NCI-H2171 treated with DMSO at 0.1 percent for 48 hours (cell line): Measurements from ENCODE around the gene NEU4.

ENCODE experiments used
- DNase-seq: peaks from one replicate; lab custom pipeline; 2025; lab: John Stamatoyannopoulos, UW

NEU4 gene

DNA sequence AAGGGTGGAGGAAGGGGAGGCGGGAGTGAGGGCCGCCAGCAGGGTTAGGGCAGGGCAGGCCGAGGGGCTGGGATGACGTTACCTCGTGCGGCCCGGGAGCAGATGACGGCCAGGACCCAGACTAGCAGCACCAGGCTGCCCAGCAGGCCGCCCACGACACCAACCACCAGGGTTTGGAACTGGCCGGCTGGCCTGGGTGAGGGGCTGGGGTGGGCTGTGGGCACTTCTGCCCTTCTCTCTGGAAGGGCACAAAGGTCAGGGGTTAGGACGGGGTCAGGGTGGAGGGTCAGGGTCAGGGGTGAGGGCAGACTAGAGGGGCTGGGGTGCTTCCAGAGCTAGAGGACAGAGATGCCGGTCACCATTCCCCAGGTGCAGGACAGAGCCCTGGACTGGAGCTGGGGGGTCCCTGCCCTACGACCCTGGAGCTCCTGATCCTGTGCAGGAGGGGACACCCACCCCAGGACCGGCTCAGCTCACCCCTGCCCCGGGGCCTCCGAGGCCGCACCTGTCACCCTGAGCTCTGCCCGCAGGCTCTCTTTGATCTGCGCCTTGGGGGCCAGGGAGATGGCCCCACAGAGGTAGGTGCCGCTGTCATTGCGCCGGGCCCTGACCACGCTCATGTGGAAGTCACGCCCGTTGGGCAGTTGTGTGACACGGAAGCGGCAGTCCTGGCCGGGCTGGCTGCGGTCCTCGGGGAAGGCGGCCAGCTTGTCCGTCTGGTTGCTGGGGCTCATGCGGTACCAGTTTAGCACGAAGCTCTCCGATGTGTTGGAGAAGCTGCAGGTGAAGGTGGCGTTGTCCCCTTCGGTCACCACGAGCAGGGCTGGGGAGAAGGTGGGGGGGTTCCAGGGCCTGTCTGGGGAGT lies 43.4 kb downstream of the NEU4 start:
- DNase-seq = no peak

DNA sequence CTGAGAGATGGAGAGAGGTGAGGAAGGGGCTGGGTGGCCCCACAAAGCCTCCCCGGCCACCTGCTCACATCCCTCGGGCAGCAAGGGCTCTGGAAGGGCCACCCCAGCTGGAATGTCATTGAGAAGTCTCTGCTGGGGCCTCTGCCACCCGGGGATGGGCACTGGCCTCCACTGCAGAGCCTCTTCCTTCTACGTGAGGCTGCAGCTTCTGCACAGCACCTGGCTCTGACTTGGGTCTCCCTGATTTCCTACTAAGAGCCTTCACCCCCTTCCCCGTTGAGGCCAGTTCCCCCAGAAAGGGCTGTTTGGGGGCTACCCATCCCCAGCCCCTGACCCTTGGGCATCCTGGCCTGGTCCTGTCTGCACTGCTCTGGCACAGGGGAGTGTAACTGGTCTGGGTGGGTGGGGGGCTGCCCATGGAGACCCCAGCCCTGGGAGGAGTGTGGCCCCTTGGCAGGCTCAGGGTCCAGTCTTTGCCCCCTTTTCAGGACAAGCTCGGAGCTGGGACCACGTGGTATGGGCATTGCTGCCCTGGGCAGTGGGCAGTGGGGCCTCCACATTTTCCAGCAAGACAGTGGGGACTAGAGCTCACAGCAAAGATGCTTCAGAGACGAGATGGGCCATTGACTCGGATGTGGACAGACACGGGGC lies 44.1 kb downstream of the NEU4 start:
- DNase-seq = no peak

DNA sequence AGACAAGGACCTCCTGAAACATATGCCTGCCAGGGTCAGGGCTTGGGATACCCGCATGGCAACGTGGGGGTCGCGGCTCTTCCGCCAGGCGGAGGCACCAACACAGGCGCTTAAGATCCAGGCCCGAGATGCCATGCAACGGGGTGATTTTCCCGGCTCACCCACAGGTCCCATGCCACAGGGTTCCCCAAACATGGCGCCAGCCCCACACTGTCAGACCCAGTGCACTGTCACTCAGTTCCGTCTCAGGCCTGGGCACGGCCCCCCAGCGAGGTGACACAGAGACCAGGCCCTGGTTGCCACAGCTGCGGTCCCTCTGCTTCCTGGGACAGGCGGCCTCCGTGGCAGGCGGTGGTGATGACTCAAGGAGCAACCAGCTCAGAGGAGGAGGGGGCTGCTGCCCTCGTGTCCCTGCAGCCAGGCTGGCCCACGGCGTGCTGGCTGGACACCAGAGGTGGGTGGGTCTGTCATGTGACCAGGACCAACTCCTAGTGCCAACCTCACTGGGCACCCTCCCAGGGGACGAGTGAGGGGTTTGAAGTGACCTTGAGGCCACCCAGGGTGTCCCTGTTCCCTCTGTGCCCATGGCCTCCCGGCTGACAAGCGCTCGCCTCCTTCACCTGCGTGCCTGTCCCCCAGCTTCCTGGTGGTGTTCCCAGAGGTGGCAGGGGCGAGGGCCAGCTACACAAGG lies 44.8 kb downstream of the NEU4 start:
- no peak for DNase-seq

DNA sequence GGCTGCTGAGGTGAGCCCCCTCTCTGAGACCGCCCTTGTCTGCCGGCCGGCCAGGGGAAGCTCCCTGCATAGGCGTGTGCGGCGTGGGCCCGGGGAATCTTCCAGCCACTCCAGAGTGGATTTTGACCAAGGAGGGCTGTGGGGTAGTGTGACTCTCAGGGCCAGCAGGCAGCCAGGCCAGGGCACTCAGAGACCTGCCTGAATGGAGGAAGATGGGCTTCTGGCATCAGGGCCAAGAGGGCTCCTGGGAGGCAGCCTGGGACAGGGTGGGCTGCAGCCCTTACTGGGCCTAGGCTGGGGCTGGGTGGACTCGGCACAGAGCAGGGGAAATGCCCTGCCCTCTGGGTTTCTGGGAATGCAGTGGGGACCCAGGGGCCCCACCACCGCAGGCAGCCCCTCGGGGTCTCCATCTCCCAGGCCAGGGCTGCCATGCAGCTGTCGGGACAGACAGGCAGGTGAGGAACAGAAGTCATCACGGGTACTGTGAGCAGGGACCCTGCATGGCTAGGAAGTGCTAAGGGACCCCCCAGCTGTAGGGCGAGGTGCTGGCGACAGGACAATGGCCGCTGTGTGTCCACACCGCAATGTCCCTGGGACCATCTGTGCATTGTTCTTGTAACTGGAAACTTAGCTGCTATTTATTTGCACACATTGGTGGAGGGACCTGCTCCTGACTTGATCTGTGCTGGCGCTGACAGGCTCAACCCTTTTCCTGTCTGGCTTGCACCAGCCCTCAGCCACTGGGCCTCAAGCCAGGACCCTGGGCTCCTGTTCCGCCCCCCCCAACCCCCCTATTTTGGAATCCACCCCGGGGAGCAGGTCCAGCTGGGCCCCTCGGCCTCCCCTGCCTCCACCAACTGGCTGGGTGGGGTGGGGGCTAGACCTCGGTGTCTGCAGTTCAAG lies 45.6 kb downstream of the NEU4 start:
- no peak for DNase-seq

- no peak for DNase-seq
Measured at GRCh38 chr2:241855245-241855887, 46.4 kb downstream of the NEU4 start.

- DNase-seq = no peak
Measured at GRCh38 chr2:241855888-241856422, 47.0 kb downstream of the NEU4 start.

GRCh38 chr2:241857041-241857541 lies 48.1 kb downstream of the NEU4 start:
- no peak for DNase-seq

- no peak for DNase-seq
Measured at GRCh38 chr2:241857572-241858121, 48.7 kb downstream of the NEU4 start.

DNA sequence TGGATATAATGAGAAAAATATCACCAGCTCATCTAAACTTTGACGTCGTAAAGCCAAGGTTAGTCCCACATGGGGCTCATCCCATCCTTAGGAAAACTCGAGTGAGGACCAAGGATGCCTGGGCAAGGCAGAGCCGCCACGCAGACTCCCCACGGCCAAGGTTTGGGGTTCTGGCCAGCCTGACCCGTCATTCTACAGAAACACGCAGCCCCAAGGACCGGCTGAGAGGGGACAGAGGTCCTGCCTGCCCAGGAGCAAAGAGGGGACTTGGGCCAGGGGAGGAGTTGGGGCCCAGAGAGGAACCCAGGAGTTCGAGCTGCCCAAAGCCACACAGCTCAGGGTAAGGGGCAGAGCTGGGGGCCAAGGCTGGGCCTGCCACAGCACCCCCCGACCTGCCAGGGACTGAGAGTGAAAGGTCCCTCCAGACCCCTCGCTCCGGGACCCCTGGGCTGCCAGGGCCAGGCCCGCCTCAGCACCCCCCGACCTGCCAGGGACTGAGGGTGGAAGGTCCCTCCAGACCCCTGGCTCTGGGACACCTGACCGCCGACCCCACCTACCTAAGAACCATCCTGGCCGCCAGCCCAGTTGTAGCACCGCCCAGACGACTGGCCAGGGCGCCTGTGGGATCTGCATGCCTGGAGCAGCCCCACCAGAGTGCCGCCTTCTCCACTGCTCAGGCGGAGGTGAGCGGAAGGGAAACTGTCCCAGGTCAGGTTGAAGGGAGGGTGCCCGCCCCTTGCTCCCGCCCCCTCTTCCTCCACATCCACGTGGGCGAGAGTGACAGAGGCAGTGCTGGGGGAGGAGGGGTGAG lies 49.4 kb downstream of the NEU4 start, which contains the start of gene PDCD1:
PDCD1 (minus strand) TSS at position 689 of the 811 bp plus-strand sequence; CDS start at position 633, 56 bp downstream.
- no peak for DNase-seq

DNA sequence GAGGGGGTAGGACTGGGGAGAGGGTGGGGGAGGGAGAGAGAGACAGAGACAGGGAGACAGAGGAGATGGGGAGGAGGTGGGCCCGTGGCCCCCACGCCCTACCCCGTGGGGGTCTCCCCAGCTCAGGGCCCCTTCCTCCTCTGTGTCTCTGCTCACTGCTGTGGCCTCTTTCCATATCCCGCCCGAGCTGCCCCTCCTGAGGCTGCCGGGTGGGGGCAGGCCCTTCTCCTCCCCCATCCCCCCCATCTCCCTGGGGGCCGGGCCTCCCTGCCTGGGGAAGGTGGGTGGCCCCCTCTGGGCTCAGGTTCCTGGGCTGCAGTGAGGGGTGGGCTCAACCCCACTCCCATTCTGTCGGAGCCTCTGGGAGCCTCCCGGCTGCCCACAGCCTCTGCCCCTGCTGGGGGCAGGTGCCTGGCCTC lies 50.0 kb downstream of the NEU4 start:
- DNase-seq = no peak

- DNase-seq = peak; percentile 45
Measured at GRCh38 chr2:241859436-241860183, 50.6 kb downstream of the NEU4 start.

GRCh38 chr2:241860184-241861078 lies 51.4 kb downstream of the NEU4 start:
- peak; percentile 45 for DNase-seq

- DNase-seq = no peak
Measured at GRCh38 chr2:241861264-241861663, 52.3 kb downstream of the NEU4 start.

GRCh38 chr2:241862093-241862492 lies 53.1 kb downstream of the NEU4 start:
- no peak for DNase-seq

GRCh38 chr2:241862775-241863535 lies 54.0 kb downstream of the NEU4 start:
- no peak for DNase-seq

- no peak for DNase-seq
Measured at GRCh38 chr2:241863536-241863954, 54.6 kb downstream of the NEU4 start.
